Tibial nerve (tissue), 4 donors: Measurements from ENCODE around the gene GIPC3.
"Not testable (repeated sequence)": the region's sequence is repeated elsewhere in the genome, so short reads cannot be mapped to it uniquely, and the experiment has no call there.

ENCODE experiments used
- CTCF ChIP-seq, 5 experiments: fragments of 200-600 bp in 3 of 5; fragments of 450-650 bp in 2 of 5; sonication (generic) in 3 of 5; IDR thresholded peaks; one replicate each; pipeline ENCODE4 v1.5.1; 2016 to 2019; ENCODE audit warnings: antibody characterized with exemption in 5 of 5, mild to moderate bottlenecking in 3 of 5, moderate library complexity in 2 of 5
- EP300 ChIP-seq, 2 donors: sonication (generic); formaldehyde crosslinking; IDR thresholded peaks; one replicate each; pipeline ENCODE4 v1.6.1; 2017; ENCODE audit warnings: antibody characterized with exemption in 2 of 2, mild to moderate bottlenecking in 1 of 2
- POLR2A ChIP-seq, 2 donors: fragments of 450-650 bp; IDR thresholded peaks; one replicate each; pipeline ENCODE4 v1.6.1; 2017; ENCODE audit warnings: antibody characterized with exemption in 2 of 2, mild to moderate bottlenecking in 2 of 2, moderate library complexity in 2 of 2

- TF ChIP-seq CTCF, POLR2A, EP300 (IDR thresholded peaks at IDR 0.05): not testable (repeated sequence)
These were observed 43.5 kb downstream of the GIPC3 start for GRCh38 chr19:3628766-3629165.
